Measurements from ENCODE around the gene ITGB5.

DNA sequence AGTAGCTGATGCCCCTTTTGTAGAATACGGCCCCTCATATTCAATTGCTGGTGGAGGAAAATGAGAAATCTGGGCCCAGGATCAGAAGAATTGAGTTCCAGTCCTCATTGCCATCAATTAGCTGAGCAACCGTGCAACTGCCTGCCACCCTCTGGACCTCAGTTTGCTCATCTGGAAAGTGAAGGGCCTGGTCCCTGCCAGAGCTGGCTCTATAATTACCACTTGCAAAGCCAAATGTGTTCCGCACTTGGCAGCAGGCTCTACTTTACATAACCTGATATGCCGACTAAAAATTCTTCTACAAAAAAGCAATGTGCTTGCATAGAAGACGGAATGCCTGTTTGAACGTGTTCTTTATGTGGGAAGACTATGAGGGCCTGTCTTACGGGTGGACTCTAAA, 8.6 kb upstream of the ITGB5 start:
- TF ChIP-seq, protein P1, sequence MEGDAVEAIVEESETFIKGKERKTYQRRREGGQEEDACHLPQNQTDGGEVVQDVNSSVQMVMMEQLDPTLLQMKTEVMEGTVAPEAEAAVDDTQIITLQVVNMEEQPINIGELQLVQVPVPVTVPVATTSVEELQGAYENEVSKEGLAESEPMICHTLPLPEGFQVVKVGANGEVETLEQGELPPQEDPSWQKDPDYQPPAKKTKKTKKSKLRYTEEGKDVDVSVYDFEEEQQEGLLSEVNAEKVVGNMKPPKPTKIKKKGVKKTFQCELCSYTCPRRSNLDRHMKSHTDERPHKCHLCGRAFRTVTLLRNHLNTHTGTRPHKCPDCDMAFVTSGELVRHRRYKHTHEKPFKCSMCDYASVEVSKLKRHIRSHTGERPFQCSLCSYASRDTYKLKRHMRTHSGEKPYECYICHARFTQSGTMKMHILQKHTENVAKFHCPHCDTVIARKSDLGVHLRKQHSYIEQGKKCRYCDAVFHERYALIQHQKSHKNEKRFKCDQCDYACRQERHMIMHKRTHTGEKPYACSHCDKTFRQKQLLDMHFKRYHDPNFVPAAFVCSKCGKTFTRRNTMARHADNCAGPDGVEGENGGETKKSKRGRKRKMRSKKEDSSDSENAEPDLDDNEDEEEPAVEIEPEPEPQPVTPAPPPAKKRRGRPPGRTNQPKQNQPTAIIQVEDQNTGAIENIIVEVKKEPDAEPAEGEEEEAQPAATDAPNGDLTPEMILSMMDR (conservative IDR thresholded peaks at IDR 0.05 in 1 of 2, IDR thresholded peaks at IDR 0.05 in 1 of 2; ENCODE audit: low read depth in 1 of 2, low read length in 2 of 2) = no peak
- TF ChIP-seq EZH2 (IDR thresholded peaks at IDR 0.05; ENCODE audit: low read length, missing control alignments) = no peak

All from fibroblast of lung (primary cell).